GM21737 (cell line): Measurements from ENCODE around the gene KIF21B.

Source experiments
- ATAC-seq: cut with Tn5 transposase; IDR thresholded peaks from one replicate; pipeline ENCODE4 v1.9.1; 2021; ENCODE audit warnings: mild to moderate bottlenecking, moderate library complexity; ENCODE audit not compliant: unreplicated experiment

KIF21B gene

DNA sequence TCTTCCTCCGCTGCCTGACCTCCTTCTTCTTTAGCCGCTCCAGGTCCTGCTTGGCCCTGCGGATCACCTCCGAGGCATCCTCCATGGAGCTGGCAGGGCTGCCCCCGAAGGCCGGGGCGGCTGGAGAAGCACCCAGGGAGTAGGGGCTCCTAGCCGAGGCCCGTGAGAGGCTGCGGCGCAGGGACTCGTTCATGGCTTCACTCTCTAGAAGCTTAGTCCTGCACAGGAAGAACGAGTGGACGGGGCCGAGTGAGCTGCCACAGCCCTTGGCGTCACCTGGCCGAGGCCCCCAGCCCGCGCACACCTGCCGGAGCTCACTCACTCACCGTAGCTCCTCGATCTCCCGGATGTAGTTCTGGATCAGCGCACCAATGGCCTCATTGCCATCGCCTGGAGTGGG is 23.1 kb downstream of the KIF21B start:
- ATAC-seq, result no peak

DNA sequence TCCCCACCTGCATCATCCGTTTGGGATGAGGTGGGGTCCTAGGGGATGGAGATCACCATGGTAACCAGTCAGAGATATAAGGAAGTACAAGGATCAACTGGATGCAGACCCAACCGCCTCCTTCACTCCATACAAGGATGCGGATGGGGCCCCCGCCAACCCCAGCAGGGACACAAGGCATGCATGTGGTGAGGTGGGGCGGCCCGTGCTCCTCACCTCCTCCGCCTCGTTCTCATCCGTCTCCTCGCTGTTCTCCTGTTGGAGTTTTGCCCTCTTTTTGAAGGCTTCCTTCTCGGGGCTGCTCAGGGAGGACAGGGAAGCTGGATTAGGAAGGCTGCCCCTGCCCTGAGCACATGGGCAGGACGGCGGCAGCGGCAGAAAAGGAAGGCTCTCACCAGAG is 23.8 kb downstream of the KIF21B start:
- ATAC-seq, result no peak

DNA sequence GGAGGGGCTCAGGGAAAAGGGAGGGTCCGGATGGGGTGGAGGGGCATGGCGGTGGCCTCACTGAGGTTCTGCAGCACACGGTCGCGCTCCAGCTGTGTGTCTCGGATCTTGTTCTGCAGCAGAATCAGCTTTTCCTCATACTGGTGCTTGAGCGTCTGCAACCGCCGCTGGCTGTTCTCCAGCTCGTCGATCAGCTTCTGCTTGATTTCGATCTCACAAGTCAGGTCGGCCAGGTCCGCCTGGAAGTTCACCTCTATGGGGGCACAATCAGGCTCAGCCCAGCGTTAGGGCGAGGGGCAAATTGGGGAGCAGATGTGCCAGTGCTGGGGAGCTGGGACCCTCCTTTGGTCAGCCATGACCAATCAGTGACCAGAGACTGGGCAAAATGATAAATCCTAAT is 25.2 kb downstream of the KIF21B start:
- no peak for ATAC-seq

DNA sequence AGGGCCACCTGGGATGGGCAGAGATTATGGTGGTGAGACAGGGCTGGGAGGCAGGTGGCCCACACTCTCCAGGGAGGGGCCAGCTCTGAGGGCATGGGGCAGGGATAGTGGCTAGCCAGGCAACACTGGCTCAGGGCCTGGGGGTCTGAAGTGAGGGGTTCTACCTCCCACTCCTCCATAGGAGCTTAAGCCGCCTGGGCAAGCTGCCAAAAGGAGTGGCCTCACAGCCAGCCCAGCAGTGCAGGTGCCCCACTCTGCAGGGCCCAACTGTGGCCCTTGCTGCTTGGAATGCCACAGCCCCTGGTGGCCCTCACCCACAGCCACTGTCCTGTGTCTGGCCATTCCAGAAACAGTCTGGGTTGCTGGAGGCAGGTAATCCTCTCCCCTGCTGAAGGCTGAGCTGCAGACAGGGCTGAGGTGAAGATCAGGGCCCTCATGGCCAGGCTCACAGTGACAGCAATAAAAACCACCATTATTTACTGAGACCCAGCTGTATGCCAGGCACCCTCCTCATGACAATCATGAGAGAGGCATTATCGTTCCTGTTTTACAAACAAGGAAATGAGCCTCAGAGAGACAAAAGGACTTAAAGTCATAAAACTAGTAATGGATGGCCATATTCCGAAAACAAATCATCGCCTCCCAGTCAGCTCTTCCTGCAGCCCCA is 31.0 kb downstream of the KIF21B start:
- no peak for ATAC-seq

DNA sequence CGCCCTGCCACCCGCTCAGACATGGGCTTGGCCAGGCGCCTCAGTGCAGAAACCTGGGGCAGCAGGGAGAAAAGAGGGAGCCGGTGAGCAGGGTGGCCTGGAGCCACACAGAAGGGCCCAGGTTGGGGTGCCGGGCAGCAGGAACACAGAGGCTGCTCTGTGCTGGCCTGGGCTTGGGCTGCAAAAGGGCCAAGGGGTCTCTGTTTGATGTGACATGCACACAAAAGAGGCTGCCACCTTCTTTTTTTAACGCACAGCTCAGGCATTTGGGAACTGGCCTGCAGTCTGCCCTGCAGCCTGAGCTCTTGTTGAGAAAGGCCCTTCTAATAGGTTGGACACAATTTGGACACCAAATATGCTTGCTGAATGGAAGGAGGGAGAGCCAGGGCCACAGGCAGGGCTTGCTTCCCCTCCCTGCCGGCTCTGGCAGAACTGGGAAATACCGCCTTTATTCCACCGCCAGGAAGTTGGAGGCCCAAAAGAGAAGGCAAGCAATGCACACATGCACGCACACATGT is 32.4 kb downstream of the KIF21B start:
- ATAC-seq, result no peak

DNA sequence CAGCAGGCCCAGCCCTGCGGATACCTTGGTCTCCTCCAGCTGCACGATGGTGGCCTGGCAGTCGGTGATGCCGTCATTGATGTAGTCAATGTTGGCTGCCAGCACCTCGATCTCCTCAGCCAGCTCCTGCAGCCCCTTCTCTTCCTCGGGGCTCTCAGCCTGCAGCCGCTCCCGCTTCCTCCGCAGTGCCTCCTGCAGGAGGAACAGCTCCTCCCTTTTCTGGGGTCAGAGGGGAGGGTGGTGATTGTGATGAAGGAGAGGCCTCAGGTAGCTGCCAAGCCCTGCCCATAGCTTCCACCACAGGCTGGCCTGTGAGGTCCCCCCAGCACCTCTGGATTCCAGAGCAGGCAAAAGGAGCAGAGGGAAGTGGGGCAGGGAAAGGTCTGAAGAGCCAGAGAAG is 33.4 kb downstream of the KIF21B start:
- ATAC-seq, result no peak

DNA sequence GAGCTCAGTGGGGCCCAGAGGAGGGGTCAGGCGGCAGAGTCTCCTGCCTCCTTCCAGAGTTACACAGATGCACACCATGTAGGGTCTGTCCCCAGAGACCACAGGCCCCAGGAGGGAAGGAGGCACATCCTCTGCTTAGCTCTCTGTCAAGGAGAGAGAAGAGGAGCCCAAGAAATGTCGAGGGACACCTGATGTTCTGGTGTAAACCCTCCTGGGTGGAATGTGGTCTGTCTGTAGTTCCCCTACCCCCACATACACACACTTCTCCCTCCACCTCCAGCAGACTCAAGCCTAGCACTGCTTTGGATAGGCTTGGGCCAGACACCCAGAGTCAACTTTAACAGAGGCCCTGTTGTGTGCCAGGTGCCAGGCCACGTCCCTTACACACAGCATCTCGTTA is 34.2 kb downstream of the KIF21B start:
- no peak for ATAC-seq

DNA sequence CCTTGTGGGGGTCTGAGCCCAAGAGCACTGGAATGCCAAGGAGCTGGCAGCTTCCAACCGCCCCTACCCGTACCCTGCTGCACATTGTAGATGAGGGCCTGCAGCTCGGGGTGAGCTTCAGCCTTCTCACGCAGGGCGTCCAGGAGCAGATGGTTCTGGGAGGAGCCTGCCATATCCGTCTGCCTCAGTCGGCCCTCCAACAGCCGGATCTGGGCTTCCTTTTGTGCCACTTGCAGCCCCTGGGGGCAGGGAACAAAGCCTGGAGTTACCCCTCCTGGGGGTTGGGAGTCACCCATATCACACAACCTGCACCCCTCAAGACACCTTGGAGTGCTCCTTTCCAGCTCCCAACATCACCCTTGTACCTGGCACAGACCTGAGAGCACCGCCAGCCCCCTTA is 34.8 kb downstream of the KIF21B start:
- no peak for ATAC-seq

DNA sequence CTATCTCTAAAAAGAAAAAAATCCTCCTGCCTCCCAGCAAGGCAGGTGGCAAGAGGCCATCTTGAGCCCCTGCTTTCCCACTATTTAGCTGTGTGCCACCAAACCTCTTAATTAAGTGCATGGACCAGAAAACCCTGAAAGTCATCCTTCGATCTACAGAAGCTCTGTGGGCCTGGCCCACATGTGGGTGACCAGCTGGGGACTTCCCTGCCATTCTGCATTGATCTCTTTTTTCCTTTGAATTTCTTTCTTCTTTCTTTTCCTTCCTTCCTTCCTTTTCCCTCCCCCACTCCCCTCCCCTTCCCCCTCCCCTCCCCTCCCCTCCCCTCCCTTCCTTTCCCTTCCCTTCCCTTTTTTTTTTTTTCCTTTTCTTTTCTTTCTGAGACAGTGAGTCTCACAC is 38.0 kb downstream of the KIF21B start:
- no peak for ATAC-seq

DNA sequence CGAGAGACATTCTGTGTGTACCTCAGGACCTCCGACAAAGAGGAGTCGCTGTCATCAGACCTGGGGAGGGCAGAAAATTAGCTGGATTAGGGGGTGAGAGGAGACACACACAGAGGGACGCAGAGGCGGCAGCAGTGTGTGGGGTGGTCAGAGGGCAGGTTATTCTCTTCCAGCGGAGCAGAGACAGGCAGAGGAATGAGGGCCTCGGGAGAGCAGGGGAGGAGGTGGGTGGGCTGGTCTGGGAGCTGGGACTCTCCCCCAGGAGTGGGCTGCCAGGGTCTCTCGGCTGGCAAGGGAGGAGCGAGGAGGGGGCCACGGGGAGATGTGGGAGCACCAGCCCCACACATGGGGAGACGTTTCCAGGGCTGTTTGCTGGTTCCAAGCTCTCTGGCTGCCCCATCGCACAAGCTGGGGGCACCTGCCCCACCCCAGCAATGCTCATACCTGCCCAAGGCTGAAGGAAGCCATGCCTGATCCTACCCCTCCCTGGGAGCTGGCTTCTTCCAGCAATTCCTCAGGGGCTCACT is 40.4 kb downstream of the KIF21B start:
- ATAC-seq, result no peak

DNA sequence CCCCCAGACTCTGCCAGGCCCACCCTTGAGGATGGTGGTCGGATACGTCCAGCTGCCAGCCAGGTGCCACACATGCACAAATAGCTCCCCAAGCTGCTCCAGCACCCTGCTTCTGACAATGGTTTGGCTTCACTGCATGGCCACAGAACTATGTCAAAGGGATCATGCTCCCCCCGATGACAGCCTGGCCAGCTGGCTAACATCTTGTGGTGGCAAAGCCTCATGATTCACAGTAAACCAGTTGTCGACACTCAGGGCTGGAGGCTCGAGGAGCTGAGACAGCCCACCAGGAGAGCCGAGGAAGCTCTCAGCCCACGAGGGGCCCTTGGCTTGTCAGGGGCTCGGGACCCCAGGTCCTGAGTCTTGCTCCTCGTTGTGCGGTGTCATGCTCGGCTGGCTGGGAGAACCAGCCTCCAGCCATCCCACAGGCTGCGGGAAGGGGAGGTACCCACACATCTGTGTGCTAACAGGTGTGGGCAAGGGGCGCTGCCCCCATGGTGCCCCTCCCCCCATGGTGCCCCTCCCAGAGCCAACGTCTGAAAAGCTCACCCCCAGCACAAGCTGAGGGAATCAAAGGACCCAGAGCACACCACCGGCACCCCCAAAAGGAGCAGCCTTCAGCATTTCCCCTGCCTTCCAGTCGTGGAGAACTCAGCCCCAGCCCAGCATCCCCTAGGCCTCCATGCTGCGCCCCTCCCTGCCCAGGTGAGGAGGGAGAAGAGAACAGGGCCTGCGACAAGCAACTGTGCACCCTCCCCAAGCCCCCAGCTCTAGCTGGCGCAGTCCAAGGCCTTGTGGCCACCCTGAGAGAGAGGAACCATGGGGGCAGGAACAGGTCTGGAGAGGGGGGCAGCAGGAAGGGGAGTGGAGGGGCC is 41.2 kb downstream of the KIF21B start:
- ATAC-seq, result no peak

DNA sequence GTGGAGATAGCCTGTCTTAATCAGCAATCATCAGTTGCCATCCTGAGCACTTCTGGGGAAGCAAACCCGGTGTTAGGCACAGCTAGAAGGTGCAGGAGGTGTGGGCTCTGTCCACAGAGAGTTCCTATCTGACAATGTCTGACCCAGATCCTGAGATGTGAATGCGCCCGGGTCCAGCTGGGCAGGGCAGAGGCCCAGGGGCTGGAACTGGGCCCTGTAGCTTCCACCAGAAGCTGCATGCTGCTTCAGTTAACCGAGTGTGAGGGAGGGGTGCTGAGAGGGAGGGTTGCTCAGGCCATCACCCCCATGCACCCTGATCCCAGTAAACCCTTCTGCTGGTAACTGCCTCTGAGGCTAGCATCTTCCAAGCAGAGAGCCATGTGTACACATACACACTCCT is 42.2 kb downstream of the KIF21B start:
- ATAC-seq, result no peak

DNA sequence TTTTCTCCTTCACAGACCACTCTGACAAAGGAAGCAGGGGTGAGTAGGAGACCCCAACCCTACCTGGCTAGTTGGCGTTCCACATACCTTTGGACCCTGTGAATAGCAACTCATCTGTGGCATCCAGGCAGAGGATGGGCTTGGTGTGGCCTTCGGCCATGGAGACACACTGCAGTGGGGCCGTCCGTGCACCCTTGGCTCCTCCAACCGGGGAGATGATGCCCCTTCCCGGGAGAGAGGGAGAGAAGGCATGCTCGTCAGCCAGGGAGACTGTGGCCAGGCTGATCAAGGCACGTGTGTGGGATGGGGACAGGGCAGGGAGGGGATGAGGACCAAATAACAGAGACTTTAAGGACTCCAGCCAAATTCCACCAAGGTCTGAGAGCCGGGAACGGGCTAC is 42.6 kb downstream of the KIF21B start:
- no peak for ATAC-seq

DNA sequence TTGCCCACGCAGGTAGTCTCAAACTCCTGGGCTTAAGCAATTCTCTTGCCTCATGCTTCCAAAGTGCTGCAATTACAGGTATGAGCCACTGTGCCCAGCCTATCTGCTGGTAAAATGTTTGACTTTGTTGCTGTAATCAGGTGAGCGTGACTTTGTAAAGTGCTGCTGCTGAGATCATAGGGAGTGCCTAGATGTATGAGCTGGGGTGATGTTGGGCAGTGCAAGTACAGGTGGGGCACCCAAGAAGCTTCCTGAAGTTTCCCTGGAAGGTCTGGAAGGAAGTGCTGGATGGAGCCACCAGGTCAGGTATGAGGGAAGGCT is 43.1 kb downstream of the KIF21B start:
- no peak for ATAC-seq

DNA sequence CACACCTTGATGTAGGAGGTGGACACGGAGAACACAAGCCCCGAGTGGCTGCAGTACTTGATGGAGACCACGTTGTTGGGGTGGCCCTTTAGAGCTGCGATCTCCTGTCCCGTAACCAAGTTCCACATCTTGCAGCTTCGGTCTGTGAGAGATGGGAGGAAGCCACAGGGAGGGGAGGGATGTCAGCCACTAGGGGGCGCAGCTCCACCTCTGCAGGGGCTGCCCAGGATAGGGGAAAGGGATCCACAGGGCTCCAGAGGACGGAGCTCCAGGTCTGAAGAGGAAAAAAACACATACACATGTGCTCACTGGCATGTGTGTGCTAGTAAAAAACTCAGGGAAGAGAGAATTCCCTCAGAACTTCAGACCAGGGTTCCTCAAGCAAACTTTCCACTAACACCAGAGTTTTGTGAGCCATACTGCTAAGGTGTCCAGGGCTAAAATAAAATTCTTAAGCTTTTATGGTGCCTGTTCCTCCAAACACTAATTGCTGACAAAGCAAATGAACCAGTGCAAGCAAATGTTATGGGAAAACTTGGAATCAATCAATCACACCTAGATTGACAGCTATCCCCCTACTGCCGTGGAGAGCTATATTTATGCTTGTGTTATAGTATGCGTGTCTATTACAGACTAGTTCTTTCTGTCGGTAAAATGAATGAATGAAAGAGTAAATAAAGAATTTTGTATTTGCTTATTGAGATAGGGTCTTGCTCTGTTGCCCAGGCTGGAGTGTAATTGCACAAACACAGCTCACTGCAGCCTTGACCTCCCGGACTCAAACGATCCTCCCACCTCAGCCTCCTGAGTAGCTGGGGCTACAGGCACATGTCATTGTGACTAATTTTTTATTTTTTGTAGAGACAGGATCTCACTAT is 43.7 kb downstream of the KIF21B start:
- ATAC-seq, result no peak

DNA sequence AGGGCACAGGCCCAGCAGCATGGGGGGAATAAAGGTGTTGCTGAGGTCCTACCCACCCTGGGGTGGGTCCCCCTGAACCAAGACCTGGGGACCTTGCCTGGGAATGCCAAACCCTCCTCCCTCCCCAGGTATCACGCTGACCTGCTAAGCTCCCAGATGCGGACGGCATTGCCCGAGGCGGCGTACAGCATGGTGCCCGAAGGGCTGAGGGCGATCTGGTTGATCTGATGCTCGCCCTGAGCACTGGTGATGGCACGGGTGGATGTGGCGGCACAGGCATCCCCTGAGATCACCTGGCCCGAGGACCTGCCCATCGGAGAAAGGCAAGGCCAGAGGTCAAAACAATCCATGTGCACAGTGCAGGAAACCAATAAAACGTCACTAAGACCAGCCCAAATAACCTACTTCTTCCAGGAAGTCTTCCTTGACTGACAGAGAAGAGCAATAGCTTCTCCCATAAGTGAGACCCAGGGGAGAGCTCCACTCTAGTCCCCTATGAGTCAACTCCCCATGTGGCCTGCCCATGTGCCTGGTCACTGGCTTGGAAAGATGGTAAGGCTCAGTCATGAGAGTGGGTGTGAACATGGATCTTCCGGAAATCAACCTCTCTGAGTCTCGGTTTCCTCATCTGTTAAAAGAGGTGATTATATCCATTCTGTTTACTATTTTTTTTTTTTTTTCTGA is 46.3 kb downstream of the KIF21B start:
- ATAC-seq, result no peak

DNA sequence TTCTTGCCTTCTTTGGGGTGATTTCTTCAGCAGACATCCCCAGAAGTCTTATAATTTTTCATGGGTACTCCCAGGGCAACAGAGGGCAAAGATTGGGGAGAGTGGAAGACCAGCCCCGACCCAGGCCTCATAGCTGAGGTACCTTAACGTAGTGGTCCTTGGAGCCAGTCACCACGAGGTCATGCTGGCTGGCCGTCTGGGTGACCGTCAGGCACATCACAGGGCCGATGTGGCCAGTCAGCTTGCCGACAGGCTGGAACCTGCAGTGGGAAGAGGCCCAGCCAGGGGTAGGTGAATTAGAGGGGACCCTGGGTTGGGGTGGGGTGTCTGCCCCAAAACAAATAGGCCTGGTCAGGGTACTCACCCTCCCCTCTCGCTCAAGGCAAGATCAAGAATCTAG is 46.9 kb downstream of the KIF21B start:
- ATAC-seq, result no peak

DNA sequence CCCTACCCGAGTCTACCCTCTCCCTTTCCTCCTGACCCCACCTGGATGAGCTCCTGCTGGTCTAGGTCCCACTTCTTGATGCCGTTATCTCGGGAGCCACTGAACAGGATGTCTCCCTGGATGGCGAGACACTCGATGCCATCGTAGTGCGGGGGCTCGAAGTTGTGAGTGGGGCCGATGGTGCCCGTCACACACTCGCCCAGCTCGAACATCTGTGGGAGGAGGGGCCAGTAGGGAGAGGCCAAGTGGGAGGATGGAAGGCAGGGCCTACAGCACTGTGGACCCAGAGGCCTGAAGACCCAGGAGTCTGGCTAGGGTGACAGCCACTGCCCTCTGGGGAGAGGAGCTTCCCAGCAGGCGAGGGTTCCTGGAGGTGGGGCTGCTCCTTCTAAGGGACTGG is 48.1 kb downstream of the KIF21B start:
- no peak for ATAC-seq

DNA sequence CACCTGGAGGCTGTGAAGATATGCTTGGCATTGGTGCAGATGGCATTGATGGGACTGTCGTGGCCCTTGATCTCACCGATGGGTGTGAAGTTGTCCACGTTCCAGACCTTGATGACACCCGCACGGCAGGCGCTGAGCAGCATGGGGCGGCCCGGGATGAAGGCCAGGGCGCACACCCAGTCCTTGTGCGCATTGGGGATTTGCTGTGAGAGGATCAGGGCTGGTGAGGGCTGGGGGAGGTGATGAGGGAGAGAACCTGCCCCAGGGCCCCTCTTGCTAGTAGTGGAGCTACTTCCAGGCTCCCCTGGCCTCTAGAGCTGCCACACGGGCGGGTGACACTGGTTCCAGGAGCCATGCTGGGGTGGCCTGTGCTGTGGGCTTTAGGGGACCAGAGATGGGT is 48.8 kb downstream of the KIF21B start:
- ATAC-seq, result no peak

DNA sequence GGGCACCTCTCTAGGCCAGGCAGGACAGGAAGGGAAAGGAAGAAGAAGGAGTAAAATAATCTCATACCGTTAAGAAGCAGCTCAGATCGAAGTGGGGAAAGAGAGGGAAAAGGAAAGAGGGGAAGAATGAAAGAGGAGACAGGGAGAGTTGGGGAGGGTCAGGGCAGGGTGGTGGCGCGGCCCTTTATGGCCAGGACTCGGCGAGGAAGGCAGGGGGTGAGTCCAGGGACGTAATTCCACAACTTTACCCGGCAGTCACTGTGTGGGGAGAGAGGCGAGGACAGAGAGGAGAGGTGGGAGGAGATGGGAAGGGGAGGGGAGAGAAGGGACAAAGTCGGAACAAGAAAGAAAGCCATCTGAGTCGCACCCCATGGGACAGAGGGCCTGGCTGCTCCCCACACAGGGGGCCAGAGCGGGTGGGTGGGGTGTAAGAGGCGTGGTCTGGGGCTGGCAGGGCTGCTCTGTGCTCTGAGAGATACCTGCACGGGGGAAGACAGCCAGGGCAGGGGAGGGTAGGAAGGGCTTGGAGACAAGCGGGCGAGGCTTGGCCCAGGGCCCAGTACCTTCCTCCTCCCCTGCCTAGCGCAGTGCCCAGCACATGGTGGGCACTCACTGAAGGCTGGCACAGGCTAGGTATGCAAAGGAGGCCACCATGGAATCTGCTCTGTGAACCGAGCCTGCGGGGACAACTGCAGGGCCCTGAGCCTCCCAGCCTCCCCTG is 49.4 kb downstream of the KIF21B start:
- no peak for ATAC-seq
